ENCODE results near the gene ABHD14A. TPM values are rescaled to one million over a fixed set of nuclear protein-coding genes. Genes with fewer than 3 reads are reported as not detected.

The ABHD14A gene
- total RNA-seq, 1 donor from 2014 or later: 0.79 TPM

- no peak for DNase-seq (ENCODE audit: low read depth)
- Histone ChIP-seq H3K27me3 (ENCODE audit: control insufficient read depth, insufficient read depth, low read length) (no peaks in the 10 kb centered on the region), H3K4me3 (ENCODE audit: low read depth, low read length) (no peak overlapping the region), H3K36me3 (ENCODE audit: control insufficient read depth, insufficient read depth, low read length) (no peaks in the 10 kb centered on the region)
- no peak for TF ChIP-seq CTCF (IDR thresholded peaks at IDR 0.05; ENCODE audit: insufficient read depth, low read length, severe bottlenecking)
- FAIRE-seq: peak; percentile 32
Observed at GRCh38 chr3:52023101-52023770, 48.4 kb downstream of the ABHD14A start.

- FAIRE-seq: no peak
- no peaks in the 10 kb centered on the region for H3K36me3 ChIP-seq (ENCODE audit: control insufficient read depth, insufficient read depth, low read length)
- no peak for TF ChIP-seq CTCF (IDR thresholded peaks at IDR 0.05; ENCODE audit: insufficient read depth, low read length, severe bottlenecking)
- no peaks in the 10 kb centered on the region for H3K27me3 ChIP-seq (ENCODE audit: control insufficient read depth, insufficient read depth, low read length)
- H3K4me3 ChIP-seq (ENCODE audit: low read depth, low read length): no peak overlapping the region
- no peak for DNase-seq (ENCODE audit: low read depth)
Observed at GRCh38 chr3:52023860-52024764, 49.2 kb downstream of the ABHD14A start.

- TF ChIP-seq CTCF (IDR thresholded peaks at IDR 0.05; ENCODE audit: insufficient read depth, low read length, severe bottlenecking): no peak
- Histone ChIP-seq H3K36me3 (ENCODE audit: control insufficient read depth, insufficient read depth, low read length) (no peaks in the 10 kb centered on the region), H3K4me3 (ENCODE audit: low read depth, low read length) (no peak overlapping the region), H3K27me3 (ENCODE audit: control insufficient read depth, insufficient read depth, low read length) (no peaks in the 10 kb centered on the region)
- no peak for DNase-seq (ENCODE audit: low read depth)
- FAIRE-seq: no peak
Observed at GRCh38 chr3:52024765-52025452, 50.0 kb downstream of the ABHD14A start.

GRCh38 chr3:52025453-52025852, 50.6 kb downstream of the ABHD14A start:
- Histone ChIP-seq H3K36me3 (ENCODE audit: control insufficient read depth, insufficient read depth, low read length) (no peaks in the 10 kb centered on the region), H3K4me3 (ENCODE audit: low read depth, low read length) (no peak overlapping the region), H3K27me3 (ENCODE audit: control insufficient read depth, insufficient read depth, low read length) (no peaks in the 10 kb centered on the region)
- DNase-seq (ENCODE audit: low read depth): no peak
- TF ChIP-seq CTCF (IDR thresholded peaks at IDR 0.05; ENCODE audit: insufficient read depth, low read length, severe bottlenecking): no peak
- FAIRE-seq: no peak

GRCh38 chr3:52026041-52026440, 51.2 kb downstream of the ABHD14A start:
- H3K4me3 ChIP-seq (ENCODE audit: low read depth, low read length): no peak overlapping the region
- no peak for FAIRE-seq
- H3K27me3 ChIP-seq (ENCODE audit: control insufficient read depth, insufficient read depth, low read length): no peaks in the 10 kb centered on the region
- no peak for TF ChIP-seq CTCF (IDR thresholded peaks at IDR 0.05; ENCODE audit: insufficient read depth, low read length, severe bottlenecking)
- DNase-seq (ENCODE audit: low read depth): no peak
- H3K36me3 ChIP-seq (ENCODE audit: control insufficient read depth, insufficient read depth, low read length): no peaks in the 10 kb centered on the region
